Amniotic stem cell (primary cell): ENCODE measurements around the gene TRPM7.

ENCODE experiments used
- DNase-seq: peaks from one replicate; lab custom pipeline; 2025; lab: John Stamatoyannopoulos, UW

TRPM7 gene

GRCh38 chr15:50562735-50563640 is 123.6 kb downstream of the TRPM7 start:
- DNase-seq: no peak

GRCh38 chr15:50558012-50558411 is 128.6 kb downstream of the TRPM7 start:
- DNase-seq: no peak

- no peak for DNase-seq
These were observed 129.8 kb downstream of the TRPM7 start for GRCh38 chr15:50556642-50557371.

DNA sequence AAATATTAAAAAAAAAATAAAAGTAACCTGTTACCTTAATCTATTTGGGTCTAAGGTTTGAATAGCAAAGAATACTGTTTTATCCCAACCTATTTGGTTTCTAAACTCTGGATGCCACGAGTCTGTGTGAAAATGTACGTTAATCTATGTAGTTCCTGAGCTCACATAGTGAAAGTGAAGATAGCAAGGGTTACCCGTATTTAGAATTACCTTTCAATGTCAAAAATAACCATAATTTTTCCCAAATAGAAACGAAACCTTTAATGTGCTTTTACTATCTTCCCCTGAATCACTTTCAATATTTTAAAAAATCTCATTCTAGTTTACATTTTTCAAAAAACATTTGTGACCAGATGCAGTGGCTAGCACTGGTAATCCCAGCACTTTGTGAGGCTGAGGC is 134.4 kb downstream of the TRPM7 start:
- no peak for DNase-seq

- DNase-seq: no peak
These were observed 137.3 kb downstream of the TRPM7 start for GRCh38 chr15:50549326-50549725.

DNA sequence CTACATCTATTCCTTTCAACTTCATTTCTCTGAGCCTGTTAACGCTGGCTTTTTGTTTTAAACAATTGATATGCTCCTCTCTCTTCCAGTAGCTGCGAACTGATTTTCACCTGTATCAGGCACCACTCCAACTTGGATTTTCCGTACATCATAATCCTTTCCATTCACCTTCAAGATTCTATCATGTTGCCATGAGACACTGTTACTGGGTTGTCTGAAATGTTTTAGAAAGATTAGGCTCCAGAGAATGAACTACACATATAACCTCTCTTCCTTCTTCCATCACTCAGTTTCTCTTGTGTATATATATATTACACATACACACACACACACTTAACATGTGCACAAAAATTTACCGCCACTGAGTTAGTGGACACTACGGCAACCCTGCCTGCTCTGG is 140.0 kb downstream of the TRPM7 start, which contains the start of gene USP50:
Gene USP50 (minus strand): TSS at position 101 of the 400 bp plus-strand sequence. CDS start 141 bp downstream, outside the sequence.
- DNase-seq: no peak

DNA sequence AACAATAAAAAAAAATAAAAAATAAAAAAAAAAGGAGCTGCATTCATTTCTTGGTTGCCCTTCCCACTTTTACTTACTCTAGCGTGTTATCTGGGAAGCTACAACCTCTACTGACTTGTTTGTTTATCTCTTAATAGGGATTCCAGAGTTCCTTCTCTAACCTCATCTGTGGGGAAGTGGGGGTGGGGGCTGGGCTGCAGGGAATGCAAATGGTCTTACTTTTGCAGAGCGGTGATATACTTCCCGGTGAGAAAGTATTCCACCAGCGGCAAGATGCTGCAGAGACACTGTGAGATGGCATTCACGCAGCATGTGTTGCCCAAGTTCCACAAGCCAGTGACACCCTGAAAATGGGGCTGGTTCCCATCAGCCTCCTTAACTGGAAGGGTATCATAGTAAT is 142.2 kb downstream of the TRPM7 start:
- DNase-seq: no peak

- no peak for DNase-seq
These were observed 143.0 kb downstream of the TRPM7 start for GRCh38 chr15:50543556-50543955.

- DNase-seq: no peak
These were observed 143.7 kb downstream of the TRPM7 start for GRCh38 chr15:50542887-50543210.

- DNase-seq: no peak
These were observed 154.8 kb downstream of the TRPM7 start for GRCh38 chr15:50531766-50532165.

GRCh38 chr15:50531163-50531562 is 155.4 kb downstream of the TRPM7 start:
- no peak for DNase-seq

DNA sequence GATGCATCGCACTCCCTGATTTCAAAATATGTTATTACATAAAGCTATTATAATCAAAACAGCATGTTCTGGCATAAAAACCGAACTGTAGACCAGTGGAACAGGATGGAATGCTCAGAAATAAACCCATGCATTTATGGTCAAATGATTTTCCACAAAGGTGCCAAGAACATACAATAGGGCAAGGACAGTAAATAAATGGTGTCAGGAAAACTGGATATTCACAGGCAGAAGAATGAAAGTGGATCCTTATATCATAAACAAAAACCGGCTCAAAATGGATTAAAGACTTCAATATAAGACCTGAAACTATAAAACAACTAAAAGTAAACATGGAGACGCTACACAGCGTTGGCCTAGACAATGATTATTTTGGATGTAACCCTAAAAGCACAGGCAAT is 162.7 kb downstream of the TRPM7 start:
- no peak for DNase-seq

DNA sequence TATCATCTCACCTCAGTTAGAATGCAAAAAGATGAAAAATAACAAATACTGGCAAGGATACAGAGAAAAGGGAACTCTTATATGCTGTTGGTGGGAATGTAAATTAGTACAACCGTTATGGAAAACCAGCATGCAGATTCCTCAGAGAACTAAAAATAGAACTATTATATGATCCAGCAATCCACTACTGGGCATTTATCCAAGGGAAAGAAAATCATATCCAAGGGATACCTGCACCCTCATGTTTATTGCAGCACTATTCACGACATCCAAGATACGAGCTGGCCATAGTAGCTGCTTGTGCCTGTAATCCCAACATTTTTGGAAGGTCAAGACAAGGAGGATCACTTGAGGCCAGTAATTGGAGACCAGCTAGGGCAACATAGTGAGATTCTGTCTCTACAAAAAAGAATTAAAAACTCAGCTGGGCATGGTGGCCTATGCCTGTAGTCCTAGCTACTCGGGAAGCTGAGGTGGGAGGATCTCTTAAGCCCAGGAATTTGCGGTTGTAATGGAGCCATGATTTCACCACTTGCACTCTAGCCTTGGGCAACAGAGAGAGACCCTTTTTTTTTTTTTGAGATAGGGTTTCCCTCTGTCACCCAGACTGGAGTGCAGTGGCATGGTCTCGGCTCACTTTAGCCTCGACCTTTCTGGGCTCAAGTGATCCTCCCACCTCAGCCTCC is 166.7 kb downstream of the TRPM7 start:
- DNase-seq: no peak

DNA sequence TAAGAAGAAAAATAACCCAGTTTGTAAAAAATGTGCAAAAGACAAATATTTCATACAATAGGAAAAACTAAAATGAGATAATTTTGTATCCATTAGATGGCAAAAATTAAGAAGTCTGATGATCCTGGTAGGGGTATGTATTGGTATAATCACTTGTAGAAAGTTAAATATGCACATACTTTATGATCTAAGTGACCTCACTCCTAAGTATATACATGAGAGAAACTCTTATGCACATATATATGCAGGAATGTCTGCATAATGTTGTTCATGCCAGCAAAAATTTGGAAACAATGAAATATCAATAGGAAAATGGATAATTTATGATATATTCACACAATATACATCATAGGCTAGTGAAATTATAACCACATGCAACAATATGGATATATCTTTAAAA is 173.6 kb downstream of the TRPM7 start:
- no peak for DNase-seq
